DMS 273 treated with DMSO at 0.1 percent for 48 hours (cell line): ENCODE results near the gene PTS.

Source experiments
- DNase-seq: peaks from one replicate; lab custom pipeline; 2025; lab: John Stamatoyannopoulos, UW

PTS gene

DNA sequence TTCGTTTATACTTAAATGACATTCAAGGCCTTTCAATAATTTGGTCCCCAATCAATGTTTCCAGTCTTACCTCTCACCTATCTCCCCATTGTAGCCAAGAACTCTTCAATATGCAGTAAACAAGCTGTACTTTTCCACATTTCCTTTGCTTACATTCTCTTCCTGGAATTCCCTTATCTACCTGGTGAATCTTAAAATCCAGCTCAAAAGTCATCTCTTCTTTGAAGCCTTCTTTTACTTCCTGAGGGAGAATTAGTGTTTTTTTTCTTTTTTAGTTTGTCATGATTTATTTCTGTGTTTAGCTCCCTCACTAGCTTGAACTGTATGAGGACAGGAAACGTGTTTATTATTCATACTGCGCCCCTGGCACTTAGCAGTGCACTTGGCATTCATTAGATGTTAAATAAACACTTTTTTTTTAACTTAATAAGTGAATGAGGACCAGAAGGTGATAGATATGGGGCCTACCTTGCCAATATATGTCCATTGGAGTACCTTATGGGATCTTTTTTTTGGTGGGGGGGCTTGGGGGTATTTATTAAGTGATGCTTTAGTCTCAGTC lies 4.9 kb upstream of the PTS start:
- DNase-seq, result no peak

DNA sequence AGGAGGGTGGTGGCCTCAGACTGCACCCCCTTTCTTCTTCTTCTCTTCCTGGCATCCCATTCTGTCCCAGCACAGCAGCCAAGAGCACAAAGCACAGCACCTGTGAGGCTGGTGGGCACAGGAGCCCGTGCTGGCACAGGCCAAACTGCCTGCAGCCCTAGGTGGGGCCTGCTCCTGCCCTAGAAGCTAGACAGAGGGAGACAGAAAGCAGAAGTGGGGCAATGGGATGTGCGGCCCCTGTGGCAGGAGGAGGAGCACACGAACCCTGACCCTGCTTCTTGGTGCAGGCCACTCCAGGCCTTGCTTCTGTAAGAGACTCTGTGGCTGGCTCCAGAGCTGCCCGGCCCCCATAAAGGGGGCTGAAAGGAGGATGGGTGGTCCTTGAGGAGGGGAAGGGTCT lies 3.9 kb upstream of the PTS start:
- no peak for DNase-seq

DNA sequence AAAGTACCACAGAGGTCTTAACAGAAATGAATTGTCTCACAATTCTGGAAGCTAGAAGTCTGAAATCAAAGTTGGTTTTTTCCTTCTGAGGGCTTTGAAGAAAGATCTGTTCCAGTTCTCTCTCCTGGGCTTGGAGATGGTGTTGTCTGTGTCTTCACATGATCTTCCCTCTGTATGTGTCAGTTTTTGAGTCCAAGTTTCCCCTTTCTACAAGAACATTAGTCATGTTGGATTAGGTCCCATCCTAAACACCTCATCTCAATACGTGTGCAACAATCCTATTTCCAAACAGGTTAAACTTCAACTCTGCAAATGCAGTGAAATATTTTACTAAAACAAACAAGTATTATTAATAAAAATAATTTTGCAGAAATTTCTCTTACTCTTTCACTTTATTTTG lies 3.1 kb upstream of the PTS start:
- DNase-seq, result no peak

DNA sequence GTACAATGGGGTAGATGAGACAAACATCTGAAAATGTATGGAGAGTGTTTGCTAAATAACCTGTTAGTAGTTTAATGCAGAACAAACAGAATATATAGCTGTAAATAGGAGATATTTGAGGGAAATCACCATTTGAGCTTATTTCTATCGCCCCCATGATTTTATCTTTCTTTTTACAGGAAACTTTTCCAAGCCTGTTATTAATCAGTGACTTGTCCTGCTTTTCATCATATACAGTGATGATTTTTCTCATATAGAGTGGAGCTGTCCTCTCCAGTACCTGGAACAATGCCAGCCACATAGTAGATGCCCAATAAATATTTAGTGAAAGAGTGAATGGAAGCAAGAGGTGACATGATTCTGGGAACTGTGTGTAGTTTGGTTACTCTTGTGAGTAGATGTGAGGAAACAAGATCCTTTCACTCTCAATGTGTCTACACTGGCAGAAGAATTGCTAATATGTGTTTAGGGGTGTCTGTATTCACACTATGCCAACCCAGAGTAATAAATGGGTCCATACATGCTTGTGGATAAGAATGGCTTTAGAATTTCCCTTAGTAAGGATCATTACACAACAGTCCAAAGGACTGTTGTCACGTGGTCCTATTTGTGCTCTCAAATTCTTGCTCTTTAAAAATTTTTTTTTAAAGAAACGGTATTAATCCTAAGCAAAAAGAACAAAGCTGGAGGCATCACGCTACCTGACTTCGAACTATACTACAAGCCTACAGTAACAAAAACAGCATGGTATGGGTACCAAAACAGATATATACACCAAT lies 2.3 kb upstream of the PTS start:
- DNase-seq, result no peak

DNA sequence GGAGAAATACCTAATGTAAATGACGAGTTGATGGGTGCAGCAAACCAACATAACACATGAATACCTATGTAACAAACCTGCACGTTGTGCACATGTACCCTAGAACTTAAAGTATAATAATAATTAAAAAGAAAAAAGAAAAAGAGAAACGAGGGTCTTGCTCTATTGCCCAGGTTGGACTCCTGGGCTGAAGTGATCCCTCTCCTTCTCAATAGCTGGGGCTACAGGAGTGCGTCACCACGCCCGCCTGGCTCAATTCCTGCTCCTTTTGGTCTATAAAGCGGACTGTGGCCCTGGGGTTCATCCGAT lies 521 bp upstream of the PTS start:
- no peak for DNase-seq

DNA sequence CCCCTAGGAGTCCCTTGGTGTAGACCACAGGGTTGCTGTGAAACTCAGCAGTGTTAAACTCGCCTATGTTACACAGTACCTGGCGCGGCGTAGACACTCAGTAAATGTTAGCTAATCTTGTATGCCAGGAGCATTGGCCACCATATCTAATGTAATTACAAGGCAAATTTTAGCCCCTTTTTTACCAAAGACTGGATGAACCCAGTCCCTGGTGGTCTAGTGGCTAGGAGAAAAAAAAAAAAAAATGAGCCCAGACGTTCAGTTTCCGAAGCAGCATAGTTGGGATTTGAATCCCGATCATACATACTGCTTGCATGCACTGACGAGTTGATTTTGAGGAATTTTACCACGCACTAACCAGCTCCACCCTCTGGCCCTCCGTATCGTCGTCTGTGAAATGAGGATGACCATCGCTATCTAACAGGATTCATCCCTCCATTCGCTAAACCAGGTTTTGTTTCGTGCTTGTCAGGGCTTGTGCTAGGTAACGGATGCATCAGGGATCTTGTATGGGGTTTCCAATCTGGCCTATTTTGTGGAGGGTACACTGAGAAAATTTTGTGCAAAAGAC lies 688 bp downstream of the PTS start:
- DNase-seq, result no peak

DNA sequence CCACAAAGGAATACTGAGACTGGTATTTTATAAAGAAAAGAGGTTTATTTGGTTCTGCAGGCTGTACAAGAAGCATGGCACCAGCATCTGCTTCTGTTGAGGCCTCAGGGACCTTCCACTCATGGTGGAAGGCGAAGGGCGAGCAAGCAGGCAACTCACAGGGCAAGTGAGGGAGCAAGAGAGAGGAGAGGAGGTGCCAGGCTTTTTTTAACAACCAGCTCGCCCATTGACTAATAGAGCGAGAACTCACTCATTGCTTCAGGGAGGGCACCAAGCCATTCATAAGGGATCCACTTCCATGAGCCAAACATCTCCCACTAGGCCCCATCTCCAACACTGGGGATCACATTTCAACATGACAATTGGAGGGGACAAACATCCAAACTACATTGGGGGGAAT lies 1.2 kb downstream of the PTS start:
- DNase-seq, result no peak

DNA sequence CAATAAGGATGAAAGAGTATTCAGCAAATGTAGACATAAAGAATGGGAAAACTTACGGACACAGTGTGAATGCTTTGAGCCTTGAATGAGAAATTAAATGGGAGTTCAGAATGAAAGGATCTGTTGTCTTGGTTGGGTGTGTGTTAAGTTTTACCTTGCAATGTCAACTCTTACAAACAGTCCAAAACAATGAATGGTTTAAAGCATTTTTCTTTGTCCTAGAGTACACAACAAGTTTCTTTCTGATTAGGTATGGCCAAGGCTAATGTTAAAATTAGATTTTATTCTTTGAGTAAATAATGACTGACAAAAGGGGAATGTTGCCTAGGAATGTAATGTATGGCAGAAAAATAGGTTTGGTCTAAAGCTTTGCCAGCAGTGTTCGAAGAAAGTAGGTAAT lies 2.5 kb downstream of the PTS start:
- no peak for DNase-seq

DNA sequence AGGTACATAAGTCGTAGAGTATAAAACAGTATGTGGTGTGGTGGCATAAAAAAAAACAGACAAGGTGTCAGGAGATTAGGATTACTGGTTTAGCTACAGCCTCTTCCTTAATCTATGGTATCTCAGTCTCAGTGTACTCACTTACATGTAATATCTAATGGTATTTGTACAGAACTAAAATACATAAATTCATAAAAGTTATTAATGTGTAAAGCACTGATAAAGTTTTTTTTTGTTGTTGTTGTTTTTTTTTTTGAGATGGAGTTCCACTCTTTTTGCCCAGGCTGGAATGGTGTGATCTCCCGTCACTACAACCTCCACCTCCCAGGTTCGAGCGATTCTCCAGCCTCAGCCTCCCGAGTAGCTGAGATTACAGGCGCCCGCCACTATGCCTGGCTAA lies 2.9 kb downstream of the PTS start:
- no peak for DNase-seq

DNA sequence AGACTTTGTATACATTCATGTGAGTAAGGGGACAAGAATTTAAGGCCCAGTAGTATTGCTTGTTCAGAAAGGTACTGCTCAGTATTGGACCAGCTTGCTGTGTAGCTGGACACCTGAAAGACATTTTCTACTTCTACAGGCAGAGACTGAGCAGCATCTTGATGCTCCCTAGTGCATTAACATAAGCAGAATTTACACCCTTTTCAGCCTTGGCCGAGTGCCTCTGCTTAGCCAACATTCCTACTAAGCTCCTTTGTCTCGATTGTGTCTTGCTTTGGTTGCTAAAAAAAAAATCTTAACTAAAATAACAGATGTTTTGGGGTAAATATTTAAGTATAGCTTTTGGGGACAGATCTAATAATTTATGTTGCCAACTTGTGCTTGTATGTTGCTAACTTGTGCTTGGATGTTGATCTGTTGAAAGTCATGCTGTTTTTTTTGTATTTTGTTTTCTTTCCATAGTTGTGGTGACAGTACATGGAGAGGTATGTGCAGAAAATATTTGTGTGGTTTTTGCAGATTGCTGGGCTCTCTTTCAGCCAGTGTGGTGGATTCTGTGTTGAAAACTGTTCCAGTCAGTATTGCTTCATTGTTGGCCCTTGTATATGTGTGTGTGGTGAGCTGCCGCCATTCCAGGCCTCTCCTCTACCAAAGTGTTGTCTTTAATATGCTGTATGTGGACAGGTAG lies 3.7 kb downstream of the PTS start:
- DNase-seq, result no peak

DNA sequence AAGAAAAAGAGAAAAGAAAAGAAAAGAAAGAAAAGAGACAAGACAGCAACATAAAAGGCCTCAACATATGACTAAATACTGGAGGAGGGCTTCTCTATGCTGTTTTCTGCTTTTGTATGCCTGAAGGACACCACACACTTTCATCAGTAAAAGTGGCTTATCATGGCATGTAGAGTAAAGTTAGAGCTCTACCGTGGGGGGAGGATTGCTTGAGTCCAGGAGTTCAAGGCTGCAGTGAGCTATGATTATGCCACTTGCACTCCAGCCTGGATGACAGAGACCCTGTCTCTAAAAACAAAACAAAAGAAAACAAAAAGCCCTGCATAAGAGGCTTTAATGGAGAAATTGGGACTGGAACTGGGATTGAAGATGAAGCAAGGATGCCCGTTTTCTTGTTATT lies 5.7 kb downstream of the PTS start:
- DNase-seq, result no peak

DNA sequence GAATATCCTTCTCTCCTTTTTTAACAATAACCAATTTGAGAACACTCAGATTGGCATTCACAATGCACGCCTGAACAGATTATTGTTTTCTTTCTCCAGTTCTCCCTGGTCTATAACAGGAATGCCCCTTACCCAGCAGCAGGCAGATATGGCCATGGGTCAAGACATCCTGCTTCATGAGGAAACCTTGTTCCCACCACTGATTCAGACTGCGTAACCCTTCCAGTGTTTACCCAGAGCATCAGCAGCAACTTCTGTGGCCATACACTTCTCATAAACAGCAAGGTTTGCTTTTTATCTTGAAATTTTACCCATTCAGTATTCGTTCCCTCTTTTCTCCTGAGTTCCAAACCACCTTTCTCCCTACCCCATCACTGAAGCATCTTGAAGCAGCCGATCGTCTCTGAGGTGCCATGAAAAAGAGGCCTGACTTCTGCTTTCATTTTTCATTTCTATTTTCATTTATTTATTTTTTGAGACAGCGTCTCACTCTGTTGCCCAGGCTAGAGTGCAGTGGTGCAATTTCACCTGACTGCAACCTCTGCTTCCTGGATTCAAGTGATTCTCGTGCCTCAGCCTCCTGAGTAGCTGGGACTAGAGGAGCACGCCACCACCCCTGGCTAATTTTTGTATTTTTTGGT lies 9.6 kb downstream of the PTS start:
- DNase-seq, result no peak

DNA sequence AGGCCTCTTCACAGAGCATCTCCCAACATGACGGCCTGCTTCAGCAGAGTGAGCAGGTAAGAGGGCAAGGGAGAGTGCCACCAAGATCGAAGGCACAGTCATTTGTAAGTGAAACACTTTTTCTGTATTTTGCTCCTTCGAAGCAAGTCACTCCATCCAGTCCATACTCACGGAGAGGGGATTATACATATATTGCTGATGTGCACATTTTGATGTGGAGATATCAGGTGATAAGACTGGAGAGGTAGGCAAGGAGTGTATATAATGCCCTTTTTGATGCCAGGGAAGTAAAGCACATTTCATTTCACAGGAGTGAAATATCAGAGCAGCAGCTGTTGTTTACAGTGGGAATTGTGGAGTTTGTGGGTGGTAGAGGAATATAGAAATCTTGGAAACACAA lies 11.2 kb downstream of the PTS start:
- no peak for DNase-seq

DNA sequence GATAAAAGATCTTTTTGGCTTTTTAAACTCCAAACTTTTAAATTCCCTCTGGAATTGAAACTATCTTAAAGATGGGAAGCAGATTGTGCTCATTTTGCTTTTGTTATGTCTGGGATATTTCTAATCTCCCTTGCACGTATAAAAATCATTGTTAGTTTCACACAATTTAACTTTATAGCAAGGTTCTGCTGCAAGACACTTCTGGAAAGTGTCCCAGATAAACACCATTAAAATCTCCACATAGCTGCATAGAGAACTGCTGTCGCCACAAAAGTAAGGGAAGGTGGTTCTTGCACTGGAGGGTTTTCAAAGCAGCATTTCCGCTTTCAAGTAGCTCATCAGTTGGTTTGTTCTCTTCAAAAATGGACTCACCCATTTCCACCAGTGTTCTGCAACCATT lies 11.8 kb downstream of the PTS start:
- no peak for DNase-seq

DNA sequence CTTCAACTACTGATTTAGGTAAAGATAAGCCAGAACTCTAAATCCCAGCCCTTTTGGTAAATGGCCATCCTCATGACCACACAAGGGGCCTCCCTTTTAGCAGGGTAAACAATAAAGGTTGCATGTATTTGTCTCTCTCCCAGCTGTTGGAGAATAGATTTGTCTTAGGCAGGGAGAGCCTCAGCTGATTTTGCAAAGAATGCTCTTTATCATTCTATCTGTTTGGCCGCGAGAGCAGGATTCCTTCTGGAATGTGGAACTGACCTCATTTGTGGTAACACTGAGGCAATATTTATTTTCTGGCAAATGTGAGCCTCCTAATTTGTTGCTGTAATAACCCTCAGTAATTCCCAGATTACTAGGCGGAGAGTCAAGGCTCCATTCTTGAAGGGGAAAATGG lies 15.3 kb downstream of the PTS start:
- DNase-seq, result no peak

DNA sequence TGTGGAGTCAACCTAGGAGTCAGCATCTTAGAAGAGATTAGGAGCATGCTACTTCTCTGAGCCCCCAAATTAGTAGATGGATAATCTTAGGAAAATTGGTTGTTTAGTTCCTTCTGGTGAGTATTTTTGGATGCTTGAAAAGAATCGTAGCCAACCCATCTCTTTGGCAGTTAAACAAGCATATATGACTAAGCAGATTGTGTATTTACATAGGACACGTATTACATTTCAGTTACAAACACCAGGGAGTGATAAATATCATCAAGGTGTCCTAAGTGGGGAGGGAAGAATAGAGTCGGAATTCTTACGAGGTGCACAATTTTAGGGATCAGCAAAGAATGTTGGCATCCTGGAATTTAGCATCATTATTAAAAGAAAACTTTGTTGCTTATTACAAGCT lies 21.0 kb downstream of the PTS start:
- no peak for DNase-seq

DNA sequence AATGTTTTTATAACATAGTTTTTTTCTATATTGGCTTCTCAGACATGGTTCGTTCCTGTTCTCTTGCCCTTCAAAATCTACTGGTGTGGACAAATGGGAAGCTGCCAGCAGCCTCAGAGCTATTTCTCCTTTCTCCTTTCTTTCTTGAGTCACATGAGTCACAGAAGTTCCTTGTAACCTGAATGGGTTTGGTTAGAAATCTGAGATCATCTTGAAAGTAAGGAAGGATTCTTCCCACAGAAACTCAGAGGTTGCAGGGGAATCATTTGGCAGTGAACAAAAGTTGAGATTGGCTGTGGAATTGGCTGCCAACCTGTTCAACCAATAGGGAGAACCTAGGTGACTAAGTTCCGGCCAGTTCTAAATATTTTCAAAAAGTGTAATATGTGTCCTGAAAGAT lies 22.0 kb downstream of the PTS start:
- DNase-seq, result no peak

DNA sequence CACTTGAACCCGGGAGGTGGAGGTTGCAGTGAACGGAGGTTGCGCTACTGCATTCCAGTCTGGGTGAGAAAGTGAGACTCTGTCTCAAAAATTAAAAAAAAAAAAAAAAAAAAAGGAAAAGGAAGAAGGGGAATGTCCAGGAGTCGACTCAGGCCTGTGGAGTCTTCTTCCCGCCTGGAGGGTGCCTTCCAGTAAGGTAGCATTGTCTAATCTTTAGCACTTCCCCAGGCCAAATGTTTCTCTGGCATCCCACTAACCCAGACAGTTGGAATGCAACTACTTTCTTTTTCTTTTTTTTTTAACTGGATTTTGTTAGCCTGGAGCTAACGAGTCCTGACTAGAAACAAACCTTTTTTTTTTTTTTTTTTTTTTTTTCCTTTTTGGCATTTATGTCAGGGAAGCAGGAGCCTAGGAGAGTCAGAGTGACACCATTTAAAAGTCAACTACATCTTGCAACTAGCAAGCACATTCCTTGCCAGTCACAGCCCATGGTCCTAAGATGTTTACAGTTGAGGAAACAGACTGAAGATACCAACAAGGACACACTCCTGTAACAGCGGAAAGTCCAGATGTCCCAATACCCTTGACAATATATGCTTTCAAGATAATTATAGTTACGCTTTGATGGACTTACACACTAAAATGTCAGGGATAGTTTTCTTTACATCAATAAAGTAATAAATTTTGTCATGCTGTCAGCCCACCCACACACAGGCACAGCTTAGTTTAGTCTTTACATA lies 23.8 kb downstream of the PTS start:
- DNase-seq, result no peak

DNA sequence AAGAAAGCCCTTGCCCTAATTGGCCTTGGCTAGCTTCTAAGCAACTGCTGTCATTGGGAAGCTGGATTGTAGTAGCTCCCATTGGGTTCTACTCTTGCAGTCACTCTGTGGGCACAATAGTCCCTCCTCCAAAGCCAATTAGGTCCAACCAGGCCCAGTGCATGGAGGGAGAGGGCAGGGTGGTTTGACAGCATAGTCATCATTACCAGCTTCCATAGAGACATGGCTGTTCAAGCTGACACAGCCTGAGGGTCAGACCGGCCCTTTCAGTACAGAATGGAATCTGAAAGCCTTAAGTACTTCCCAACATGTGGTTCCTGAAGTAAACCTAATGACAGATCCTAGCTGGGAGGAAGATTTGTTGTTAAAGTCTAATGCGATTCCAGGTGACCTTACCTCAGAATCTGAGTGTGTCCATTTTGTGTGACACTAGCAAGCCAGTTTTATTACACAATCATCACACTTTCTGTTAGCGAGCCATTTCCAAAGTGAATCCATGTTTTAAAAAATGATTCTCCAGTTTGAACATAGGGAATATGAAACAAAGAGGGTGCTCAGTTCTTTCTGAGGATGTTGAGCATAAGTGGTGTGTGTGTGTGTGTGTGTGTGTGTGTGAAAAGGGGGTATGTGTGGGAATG lies 27.5 kb downstream of the PTS start:
- no peak for DNase-seq

DNA sequence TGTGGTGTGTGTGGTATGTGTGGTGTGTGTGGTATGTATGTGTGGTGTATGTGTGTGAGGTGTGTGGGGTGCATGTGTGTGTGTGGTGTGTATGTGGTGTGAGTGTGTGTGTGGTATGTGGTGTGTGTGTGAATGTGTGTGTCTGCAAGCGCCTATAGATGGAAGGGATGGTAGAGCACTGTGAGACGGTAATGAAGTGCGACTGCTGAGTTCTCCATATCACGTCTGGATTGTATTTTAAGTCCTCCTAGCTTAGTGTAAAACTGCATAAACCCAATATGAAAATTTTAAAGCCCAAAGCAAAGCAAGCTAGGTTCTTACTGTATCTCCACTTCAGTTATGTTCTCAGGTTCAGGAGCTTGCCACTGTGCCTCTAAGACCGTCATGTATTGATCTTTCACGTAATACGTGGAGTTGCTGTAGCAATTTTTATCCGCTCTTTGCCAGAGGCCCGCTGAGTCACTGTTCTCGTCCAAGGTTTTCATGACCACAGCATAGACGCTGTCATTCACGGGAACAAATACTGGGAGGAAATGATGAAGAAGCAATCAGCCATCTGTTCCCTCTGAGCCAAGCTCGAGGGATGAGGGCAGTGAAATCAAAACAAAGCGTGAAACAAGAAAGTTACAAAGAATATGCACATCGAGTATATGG lies 29.0 kb downstream of the PTS start:
- DNase-seq, result peak; percentile 4

DNA sequence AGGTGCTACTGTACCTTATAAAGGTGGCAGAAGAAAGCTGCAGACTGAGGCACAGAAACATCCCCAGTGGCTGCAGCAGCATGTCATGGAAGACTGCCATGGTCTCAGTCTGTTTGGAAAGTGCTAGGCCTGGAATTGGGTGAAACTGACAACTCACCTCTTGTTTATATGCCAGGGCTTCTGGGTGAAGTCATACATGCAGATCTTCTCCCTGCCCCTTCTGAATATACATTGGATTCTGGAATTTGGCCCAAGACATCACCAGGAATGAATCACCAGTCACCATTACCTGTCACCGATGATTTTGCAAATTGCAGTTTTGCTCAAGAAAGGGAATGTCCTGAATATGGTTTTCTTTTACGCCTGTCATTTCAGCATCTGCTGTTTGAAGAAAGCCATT lies 34.3 kb downstream of the PTS start, which contains the start of gene PLET1:
Gene PLET1 (minus strand): TSS at position 371 of the 400 bp plus-strand sequence. CDS start 271 bp downstream, at position 100.
- no peak for DNase-seq
